Immature natural killer cell (primary cell): ENCODE measurements around the gene AHCYL1. TPM values are rescaled to one million over a fixed set of nuclear protein-coding genes. Genes with fewer than 3 reads are reported as not detected.
A peak's percentile ranks its signal among the peaks of the same experiment; 100 is the strongest.

ENCODE experiments used
- DNase-seq, 3 donors: peaks; one replicate each; pipeline ENCODE4 v3.0.0; 2022; ENCODE audit warnings: mixed read lengths in 1 of 3
- H3K27ac Mint-ChIP-seq, 6 donors: one replicate each; pipeline ENCODE4 v1.8.0; 2020; ENCODE audit warnings: mixed read lengths in 6 of 6, mild to moderate bottlenecking in 5 of 6, inconsistent platforms in 4 of 6, moderate library complexity in 3 of 6
- H3K27me3 Mint-ChIP-seq, 3 donors: one replicate each; pipeline ENCODE4 v1.8.0; 2020 to 2021; ENCODE audit warnings: low read depth in 3 of 3, mild to moderate bottlenecking in 3 of 3, mixed read lengths in 3 of 3, moderate library complexity in 3 of 3, inconsistent platforms in 1 of 3
- H3K36me3 Mint-ChIP-seq, 3 donors: one replicate each; pipeline ENCODE4 v1.8.0; 2020; ENCODE audit warnings: mixed read lengths in 3 of 3, inconsistent platforms in 2 of 3, mild to moderate bottlenecking in 2 of 3
- H3K4me1 Mint-ChIP-seq, 2 donors: one replicate each; pipeline ENCODE4 v1.8.0; 2020; ENCODE audit warnings: inconsistent platforms in 2 of 2, mild to moderate bottlenecking in 2 of 2, mixed read lengths in 2 of 2, moderate library complexity in 1 of 2
- H3K4me3 Mint-ChIP-seq, 5 donors: one replicate each; pipeline ENCODE4 v1.8.0; 2020; ENCODE audit warnings: mild to moderate bottlenecking in 5 of 5, mixed read lengths in 5 of 5, inconsistent platforms in 3 of 5, moderate library complexity in 3 of 5
- H3K9me3 Mint-ChIP-seq, 6 donors: one replicate each; pipeline ENCODE4 v1.8.0; 2020; ENCODE audit warnings: mild to moderate bottlenecking in 6 of 6, mixed read lengths in 6 of 6, inconsistent platforms in 4 of 6, moderate library complexity in 3 of 6
- polyA plus RNA-seq, 3 donors: library from polyadenylated mRNA; unstranded; fragments of 300-500 nt; fragmentation: Illumina TruSeq; gene quantifications; one replicate each; pipeline ENCODE4 v1.2.3, GENCODE V29; 2021

AHCYL1 gene
- polyA plus RNA-seq, 3 donors from 2014 or later, result 30.2 to 75.4 (median 46.4) TPM

DNA sequence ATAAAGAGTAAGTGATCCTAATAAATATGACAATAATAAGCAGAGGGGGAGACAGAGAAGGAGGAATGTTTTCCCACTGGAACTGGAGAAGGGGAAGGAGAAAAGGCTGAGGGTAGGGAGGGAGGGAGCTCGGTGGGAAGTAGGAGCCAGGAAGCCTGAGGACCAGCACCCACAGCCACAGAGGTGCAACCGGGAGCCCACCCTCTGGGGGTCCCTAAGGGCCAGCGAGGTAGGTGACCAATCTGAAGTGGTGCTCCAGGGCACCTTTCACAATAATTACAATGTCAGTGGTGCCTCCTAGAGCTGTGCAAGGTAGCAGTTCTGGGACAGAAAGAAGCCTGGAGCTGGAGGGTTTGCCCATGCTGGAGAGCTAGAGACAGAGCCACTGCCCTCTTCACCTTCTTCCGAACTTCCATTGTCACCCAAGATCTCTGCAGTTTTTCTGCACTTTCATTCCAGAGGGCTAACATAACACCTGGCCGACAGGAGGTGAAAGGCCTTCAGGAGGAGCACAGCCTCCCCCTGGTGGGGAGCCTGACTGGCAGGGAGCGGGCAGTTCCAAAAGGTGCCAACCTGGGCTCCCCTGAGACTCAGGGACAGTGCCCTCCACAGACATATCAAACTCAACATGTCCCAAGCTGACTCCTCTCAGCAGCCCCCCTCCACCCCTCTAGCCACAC is 4.1 kb upstream of the AHCYL1 start:
- Mint-ChIP-seq H3K4me1 (peaks cover 4 to 8% of the 10 kb centered on the region in 2 donors), H3K27me3 (peaks cover 10 to 16% (median 10%) of the 10 kb centered on the region in 3 donors), H3K27ac (no peak overlapping the region), H3K4me3 (no peak overlapping the region), H3K9me3 (no peaks in the 10 kb centered on the region), H3K36me3 (peaks cover 0 to 4% (median 0%) of the 10 kb centered on the region in 3 donors)
- DNase-seq, result no peak

DNA sequence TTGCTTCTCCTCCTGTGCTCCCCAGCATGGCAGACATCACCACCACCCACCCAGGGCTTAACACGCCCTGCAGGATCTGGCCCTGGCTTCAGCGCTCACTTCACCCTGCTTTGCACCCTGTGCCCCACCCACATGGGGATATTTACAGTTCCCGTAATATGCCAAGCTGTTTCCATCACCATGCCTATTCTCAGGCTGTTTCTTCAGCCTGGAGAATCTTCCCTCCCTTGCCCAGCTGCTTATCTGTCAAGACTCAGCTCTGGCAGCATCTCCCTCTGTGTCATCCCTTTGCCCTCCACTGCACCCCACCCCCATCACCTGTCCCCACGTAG is 3.6 kb upstream of the AHCYL1 start:
- no peak overlapping the region for H3K27ac Mint-ChIP-seq
- peaks cover 10 to 16% (median 11%) of the 10 kb centered on the region in 3 donors for H3K27me3 Mint-ChIP-seq
- peaks cover 9 to 13% of the 10 kb centered on the region in 2 donors for H3K4me1 Mint-ChIP-seq

DNA sequence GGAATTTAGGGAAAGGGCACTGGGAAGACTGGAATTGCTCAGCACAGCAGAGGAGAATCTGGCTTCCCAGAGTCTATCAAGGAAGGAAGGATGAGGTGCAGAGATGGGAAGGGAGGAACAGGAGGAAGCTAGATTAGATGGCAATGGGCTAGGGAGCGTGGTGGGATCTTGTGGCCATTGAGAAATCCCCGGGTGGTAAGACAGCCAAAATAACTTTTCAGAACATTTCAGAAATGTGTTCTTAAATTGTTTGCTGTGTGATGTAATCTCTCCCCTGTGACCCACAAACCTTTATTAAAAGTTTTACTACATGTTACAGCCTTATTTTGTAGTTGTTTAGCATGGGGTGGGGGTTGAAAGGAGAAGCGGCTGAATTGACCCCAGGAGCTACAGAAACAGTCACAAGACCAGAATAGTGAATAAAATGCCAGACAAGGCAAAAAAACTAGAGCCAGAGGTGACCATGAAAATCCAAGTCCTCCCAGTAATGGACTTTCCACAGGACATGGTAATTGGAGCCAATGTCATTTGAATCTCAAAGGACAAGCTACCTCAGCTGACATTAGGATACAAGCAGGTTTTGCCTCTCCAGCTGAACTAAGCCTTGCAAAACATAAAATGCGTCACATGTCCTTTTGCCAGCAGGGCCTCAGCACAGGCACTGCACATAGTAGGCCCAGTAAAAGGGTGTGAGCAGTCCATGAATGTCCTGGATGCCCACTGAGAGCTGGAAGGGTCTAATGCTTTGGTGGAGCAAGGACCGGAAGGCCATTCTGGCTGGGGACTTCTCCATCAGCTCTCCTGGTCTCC is 980 bp upstream of the AHCYL1 start:
- Mint-ChIP-seq H3K9me3 (no peaks in the 10 kb centered on the region), H3K4me3 (peak overlapping the region in 2 of 5 donors; percentile 44 to 97), H3K27me3 (peaks cover 6 to 12% (median 10%) of the 10 kb centered on the region in 3 donors), H3K36me3 (no peaks in the 10 kb centered on the region), H3K4me1 (peaks cover 28 to 30% of the 10 kb centered on the region in 2 donors), H3K27ac (peak overlapping the region in 3 of 6 donors; percentile 30 to 51 (median 46))
- DNase-seq, result no peak

More for the DNA sequence above, 3.6 kb upstream of the AHCYL1 start:
- H3K36me3 Mint-ChIP-seq, result peaks cover 0 to 4% (median 0%) of the 10 kb centered on the region in 3 donors
- no peak for DNase-seq
- H3K4me3 Mint-ChIP-seq, result no peak overlapping the region
- H3K9me3 Mint-ChIP-seq, result no peaks in the 10 kb centered on the region

DNA sequence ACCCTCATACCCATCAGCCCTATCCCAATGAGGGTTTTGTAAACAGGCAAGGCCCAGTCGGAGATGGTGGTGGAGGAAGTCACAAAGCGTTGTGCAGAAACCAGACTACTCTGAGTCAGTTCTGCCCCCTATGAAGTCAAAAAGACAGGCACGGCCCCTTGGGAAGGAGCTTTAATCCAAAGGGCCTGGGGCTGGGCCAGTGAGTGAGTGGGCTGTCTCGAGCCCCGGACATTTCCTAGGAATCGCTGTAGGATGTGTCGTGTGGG is 442 bp upstream of the AHCYL1 start:
- DNase-seq, result no peak
- H3K4me3 Mint-ChIP-seq, result peak overlapping the region in 2 of 5 donors; percentile 97
- peak overlapping the region; percentile 51 to 99 (median 97) for H3K27ac Mint-ChIP-seq
- peaks cover 6 to 12% (median 7%) of the 10 kb centered on the region in 3 donors for H3K27me3 Mint-ChIP-seq
- peaks cover 28 to 30% of the 10 kb centered on the region in 2 donors for H3K4me1 Mint-ChIP-seq
- no peaks in the 10 kb centered on the region for H3K9me3 Mint-ChIP-seq
- no peaks in the 10 kb centered on the region for H3K36me3 Mint-ChIP-seq

DNA sequence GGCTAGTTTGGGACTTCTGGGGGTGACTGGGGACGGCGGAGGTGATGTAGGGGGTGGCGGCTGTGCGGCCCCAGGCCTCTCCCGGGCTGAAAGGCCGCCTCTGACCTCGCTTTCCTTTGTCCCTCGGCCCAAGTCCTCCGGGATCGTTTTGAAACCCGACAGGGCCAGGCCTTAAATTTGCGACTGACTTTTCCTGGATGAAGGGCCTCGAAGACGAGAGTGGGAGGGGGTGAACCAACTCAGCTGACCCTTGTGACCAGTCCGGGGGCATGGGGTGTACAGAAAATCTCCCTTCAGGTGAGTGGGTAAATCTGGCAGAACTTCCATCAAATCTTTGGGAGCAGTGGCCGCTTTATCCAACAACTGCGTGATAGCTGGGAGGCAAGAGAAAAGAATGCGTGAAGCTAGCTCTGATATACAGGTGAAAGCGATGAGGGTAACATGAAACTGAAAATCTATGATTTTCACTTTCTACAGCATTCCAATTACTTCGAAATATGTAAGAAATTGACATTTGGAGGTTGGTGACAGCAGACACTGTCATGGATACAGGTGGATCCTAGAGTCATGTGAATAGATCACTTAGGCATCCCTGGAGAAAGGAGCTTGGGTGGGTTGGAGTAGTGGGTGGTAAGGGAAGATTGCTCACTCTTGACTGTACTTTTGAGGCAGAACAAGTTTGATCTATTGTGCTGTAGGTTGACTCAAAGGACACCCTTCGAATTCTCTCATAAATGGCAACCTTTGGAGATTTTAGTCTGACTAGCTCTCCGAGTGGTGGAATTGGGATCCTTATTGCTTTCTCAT is 885 bp downstream of the AHCYL1 start:
- Mint-ChIP-seq H3K9me3 (no peaks in the 10 kb centered on the region), H3K27ac (peak overlapping the region; percentile 79 to 99 (median 96)), H3K36me3 (no peaks in the 10 kb centered on the region), H3K27me3 (peaks cover 3 to 12% (median 6%) of the 10 kb centered on the region in 3 donors), H3K4me1 (peaks cover 32 to 37% of the 10 kb centered on the region in 2 donors), H3K4me3 (peak overlapping the region; percentile 91 to 98 (median 97))
- no peak for DNase-seq

DNA sequence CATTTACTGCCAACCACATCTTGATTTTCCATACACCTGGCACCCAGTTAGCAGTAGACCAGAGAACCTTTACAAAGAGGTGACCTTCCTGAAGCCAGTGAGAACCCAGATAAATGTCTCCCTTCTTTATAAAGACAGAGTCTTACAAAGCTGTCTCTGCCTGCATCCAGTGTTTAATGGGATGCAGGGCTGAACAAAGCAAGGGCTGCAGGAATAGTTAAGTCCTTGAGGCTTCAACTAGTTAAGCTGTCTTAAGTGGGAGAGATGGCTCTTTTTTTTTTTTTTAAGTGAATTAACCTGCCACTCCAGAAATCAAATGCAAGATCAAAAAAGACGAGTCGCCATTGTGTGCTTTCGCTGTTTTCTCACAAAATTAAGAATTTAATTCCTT is 1.5 kb downstream of the AHCYL1 start:
- Mint-ChIP-seq H3K27me3 (peaks cover 3 to 12% (median 6%) of the 10 kb centered on the region in 3 donors), H3K4me3 (peak overlapping the region; percentile 91 to 98 (median 97)), H3K4me1 (peaks cover 32 to 42% of the 10 kb centered on the region in 2 donors), H3K27ac (peak overlapping the region; percentile 79 to 99 (median 96)), H3K9me3 (no peaks in the 10 kb centered on the region), H3K36me3 (no peaks in the 10 kb centered on the region)
- DNase-seq, result no peak

DNA sequence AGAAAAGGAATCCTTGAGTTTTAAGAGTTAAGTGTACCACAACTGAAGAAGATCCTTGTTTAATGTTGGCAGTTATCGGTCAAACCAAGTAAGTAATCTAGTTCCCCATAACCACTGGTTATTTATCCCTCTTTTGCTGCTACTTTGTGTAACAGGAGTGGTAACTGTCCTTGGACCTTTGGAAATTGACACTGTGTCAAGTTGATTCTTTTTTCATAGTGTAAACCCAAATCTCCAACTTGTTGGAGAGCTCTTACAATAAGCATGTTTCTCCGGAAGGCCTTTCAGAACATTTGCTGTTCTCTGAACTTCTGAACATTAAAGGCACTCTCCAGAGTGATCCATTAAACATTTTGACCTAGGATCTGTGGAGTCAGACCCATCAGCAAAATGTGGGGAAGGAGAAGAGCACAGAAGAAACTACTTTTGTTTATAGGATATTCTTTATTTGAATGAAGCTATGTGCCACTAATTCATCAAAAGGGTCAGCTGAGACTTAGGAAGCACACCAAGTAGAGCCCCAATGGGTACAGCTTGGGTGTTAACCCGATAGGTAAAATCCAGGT is 3.9 kb downstream of the AHCYL1 start:
- peaks cover 3 to 9% (median 6%) of the 10 kb centered on the region in 3 donors for H3K27me3 Mint-ChIP-seq
- H3K4me1 Mint-ChIP-seq, result peaks cover 33 to 52% of the 10 kb centered on the region in 2 donors

DNA sequence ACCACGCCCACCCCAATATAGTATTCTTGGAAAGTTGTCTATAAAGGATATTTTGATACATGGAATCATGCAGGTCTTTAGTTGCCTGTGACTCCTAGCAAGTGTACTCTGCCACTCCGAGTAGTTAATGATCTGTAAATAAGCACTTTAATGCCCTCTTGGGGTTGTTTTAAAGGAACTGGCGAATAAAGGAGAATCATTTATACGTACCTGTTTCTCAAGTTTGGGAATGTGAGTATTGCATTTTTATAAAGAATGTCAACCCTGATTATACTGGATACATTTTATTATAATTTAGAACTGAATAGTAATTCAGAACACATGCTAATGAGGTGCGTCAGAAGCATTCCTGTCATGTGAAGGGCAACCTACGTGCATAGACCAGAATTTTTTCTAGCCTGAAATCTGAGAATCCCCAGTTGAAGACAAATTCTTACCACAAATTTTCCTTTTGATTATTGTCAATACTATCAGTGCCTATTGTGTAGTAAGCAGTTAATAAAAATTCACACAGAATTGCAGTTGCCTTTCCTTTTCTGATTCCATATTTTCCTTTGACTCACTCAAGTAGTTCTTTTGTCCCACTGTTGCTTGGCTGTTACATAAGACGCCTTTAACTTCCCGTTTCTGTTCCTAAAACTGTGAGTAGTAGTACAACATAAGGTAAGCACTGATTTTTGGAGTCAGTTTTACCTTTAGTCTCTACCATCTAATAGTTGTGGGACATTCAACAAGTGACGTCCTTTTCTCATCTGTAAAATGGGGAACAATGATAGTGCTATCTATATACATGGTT is 5.1 kb downstream of the AHCYL1 start:
- Mint-ChIP-seq H3K27ac (no peak overlapping the region), H3K36me3 (no peaks in the 10 kb centered on the region), H3K4me1 (peaks cover 30 to 58% of the 10 kb centered on the region in 2 donors), H3K4me3 (no peak overlapping the region), H3K9me3 (no peaks in the 10 kb centered on the region), H3K27me3 (peaks cover 2 to 5% (median 3%) of the 10 kb centered on the region in 3 donors)
- no peak for DNase-seq

More for the DNA sequence above, 3.9 kb downstream of the AHCYL1 start:
- H3K36me3 Mint-ChIP-seq, result no peaks in the 10 kb centered on the region
- H3K9me3 Mint-ChIP-seq, result no peaks in the 10 kb centered on the region
- no peak overlapping the region for H3K4me3 Mint-ChIP-seq
- no peak for DNase-seq
- H3K27ac Mint-ChIP-seq, result no peak overlapping the region

DNA sequence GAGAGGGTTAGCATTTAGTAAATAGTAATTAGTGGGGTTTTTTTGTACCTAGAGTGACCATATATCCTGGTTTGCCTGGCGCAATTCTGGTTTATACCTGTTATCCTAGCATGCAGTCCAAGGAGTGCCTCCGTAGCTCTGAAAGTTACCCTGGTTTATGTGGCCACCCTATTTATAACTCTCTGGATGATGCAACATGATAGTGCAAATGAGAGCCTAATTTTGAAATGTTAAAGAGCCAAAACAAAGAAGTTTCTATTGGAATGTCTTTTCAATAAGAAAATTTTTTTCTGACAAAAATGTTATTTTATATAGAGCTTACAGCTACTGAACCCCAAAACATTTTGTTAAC is 5.7 kb downstream of the AHCYL1 start:
- no peaks in the 10 kb centered on the region for H3K36me3 Mint-ChIP-seq
- no peak for DNase-seq
- no peak overlapping the region for H3K4me3 Mint-ChIP-seq
- no peak overlapping the region for H3K27ac Mint-ChIP-seq
- peaks cover 28 to 56% of the 10 kb centered on the region in 2 donors for H3K4me1 Mint-ChIP-seq
- H3K27me3 Mint-ChIP-seq, result peaks cover 2% of the 10 kb centered on the region in 3 donors
- no peaks in the 10 kb centered on the region for H3K9me3 Mint-ChIP-seq

DNA sequence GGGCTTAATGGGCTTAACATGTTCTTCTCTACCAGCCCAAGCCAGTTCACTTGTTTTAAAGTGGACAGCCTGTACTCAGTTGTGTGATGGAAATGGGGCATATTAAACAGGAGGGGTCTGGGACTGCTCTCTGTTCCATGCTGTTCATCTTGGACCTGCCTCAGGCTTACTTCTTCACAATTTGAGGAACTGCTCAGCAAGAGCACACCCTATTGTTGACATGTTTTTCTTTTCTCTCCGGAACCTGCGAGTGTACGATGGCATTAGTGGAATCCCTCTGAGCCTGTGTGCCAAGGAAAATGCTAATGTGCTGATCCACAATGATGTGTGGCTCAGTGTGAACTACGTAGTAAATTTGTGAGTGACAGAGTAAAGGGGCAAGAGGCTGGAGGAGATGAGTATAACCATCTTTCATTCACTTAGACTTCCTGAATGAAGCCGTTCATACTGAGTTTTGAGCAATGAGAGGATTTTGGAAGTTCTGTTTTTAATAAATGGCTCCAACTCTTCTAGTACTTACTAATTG is 6.9 kb downstream of the AHCYL1 start:
- H3K4me1 Mint-ChIP-seq, result peaks cover 16 to 44% of the 10 kb centered on the region in 2 donors
- H3K27me3 Mint-ChIP-seq, result no peaks in the 10 kb centered on the region
- no peak for DNase-seq
- H3K4me3 Mint-ChIP-seq, result no peak overlapping the region
- H3K9me3 Mint-ChIP-seq, result no peaks in the 10 kb centered on the region
- H3K27ac Mint-ChIP-seq, result no peak overlapping the region
- no peaks in the 10 kb centered on the region for H3K36me3 Mint-ChIP-seq

DNA sequence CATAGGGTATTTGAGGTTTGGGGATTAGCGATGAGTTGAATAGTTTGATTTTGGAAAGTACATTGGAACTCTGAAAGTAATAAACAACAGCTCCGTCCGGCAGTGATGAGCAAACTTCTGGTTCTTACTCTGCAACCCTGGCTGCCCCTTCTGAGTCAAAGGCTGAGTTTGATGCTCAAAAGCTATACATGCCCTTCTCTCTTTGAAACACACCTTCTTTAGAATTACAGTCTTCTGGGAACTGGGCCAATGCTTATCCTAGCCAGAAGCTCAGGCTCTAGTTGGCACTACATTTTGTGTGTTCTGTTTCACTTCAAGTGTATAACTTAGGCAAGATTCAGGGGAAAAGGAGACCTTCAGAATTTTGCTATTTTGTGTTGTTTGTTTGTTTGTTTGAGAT is 9.3 kb downstream of the AHCYL1 start:
- peak overlapping the region in 1 of 6 donors; percentile 37 for H3K27ac Mint-ChIP-seq
- peaks cover 3 to 30% of the 10 kb centered on the region in 2 donors for H3K4me1 Mint-ChIP-seq
- no peaks in the 10 kb centered on the region for H3K9me3 Mint-ChIP-seq
- H3K4me3 Mint-ChIP-seq, result no peak overlapping the region
- DNase-seq, result no peak
- no peaks in the 10 kb centered on the region for H3K27me3 Mint-ChIP-seq
- H3K36me3 Mint-ChIP-seq, result no peaks in the 10 kb centered on the region

DNA sequence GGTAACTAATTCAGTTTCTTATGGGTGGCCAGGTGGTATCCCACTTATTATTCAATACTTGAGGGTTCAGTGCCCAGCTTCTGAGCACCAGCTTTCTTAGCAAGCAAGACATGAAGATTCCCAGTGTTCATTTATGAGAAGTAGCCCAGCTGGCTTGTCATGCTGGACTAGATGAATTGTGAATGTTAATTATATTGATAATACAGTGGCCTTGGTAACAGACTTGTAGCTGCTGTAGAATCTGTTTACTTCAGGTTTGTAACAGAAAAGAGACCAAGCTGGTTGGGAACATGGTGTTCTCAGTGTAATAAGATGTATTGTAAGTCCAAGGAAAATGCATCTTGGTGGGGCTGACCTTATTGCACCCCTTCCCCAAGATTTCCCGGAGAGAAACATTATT is 10.1 kb downstream of the AHCYL1 start:
- H3K36me3 Mint-ChIP-seq, result no peaks in the 10 kb centered on the region
- no peak for DNase-seq
- H3K27ac Mint-ChIP-seq, result no peak overlapping the region
- H3K4me1 Mint-ChIP-seq, result peaks cover 3 to 27% of the 10 kb centered on the region in 2 donors
- no peaks in the 10 kb centered on the region for H3K27me3 Mint-ChIP-seq
- no peaks in the 10 kb centered on the region for H3K9me3 Mint-ChIP-seq
- no peak overlapping the region for H3K4me3 Mint-ChIP-seq

DNA sequence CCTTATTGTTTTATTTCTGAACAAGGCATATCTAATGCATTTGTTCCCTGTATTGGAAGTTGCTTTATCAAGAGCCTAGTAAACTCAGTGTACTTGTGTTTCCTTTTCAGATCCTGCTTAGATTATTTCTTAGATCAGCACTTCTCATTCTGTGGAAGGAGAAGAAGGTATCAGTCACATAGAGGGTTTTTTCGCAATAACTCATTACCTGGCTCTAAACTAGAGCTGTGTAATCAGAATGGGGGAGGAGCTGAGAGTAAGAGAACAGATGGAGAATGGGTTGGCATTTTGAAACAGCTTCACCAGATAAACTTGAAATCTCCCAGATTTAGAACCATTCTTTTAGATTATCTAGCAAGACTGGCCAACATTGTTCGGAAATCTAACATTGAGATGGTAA is 11.0 kb downstream of the AHCYL1 start:
- Mint-ChIP-seq H3K27ac (no peak overlapping the region), H3K9me3 (no peaks in the 10 kb centered on the region), H3K4me3 (no peak overlapping the region), H3K27me3 (no peaks in the 10 kb centered on the region), H3K4me1 (peaks cover 2 to 21% of the 10 kb centered on the region in 2 donors), H3K36me3 (no peaks in the 10 kb centered on the region)
- no peak for DNase-seq
